ENCODE measurements around the gene MAPRE3. TPM values are rescaled to one million over a fixed set of nuclear protein-coding genes. Genes with fewer than 3 reads are reported as not detected.

MAPRE3 gene
- total RNA-seq, 5 donors from 2014 or later (not counting 1 experiment from before 2014, with no cell fraction given): 4.0 to 5.1 (median 4.7) TPM

GRCh38 chr2:26927221-26927620 lies 43.2 kb upstream of the MAPRE3 start:
- ATAC-seq (replicated peaks in 1 of 4) (no peak), DNase-seq (no peak)
- Histone ChIP-seq H3K27ac (ENCODE audit: low read length) (no peak overlapping the region), H3K27me3 (replicated peaks in 1 of 2; ENCODE audit: control insufficient read depth in 2 of 2, extremely low read depth in 1 of 2, insufficient read depth in 2 of 2, low read length in 1 of 2) (peaks cover 2 to 38% of the 10 kb centered on the region in 2 experiments), H3K9me3 (no peaks in the 10 kb centered on the region), H3K4me3 (ENCODE audit: control insufficient read depth in 1 of 2, extremely low read depth in 1 of 2, low read length in 1 of 2) (no peak overlapping the region), H3K36me3 (ENCODE audit: control insufficient read depth in 2 of 2, extremely low read depth in 1 of 2, insufficient read depth in 1 of 2, low read length in 1 of 2) (no peaks in the 10 kb centered on the region), H3K4me1 (ENCODE audit: control insufficient read depth in 1 of 2, extremely low read depth in 1 of 2, insufficient read depth in 2 of 2, low read length in 2 of 2) (peaks cover 0 to 4% of the 10 kb centered on the region in 2 experiments)
- POLR2A ChIA-PET: no interaction called here
- Mint-ChIP-seq H3K4me1 (peaks cover 7 to 10% (median 7%) of the 10 kb centered on the region in 3 donors), H3K27me3 (peaks cover 21 to 26% of the 10 kb centered on the region in 2 donors), H3K4me3 (no peak overlapping the region), H3K27ac (no peak overlapping the region), H3K36me3 (no peaks in the 10 kb centered on the region), H3K9me3 (no peaks in the 10 kb centered on the region)
- WGBS (ENCODE audit: insufficient coverage): 87% methylated on average over 8 of the region's 9 CpGs
- CTCF ChIA-PET: no interaction called here

- Histone ChIP-seq H3K27me3 (replicated peaks in 1 of 2; ENCODE audit: control insufficient read depth in 2 of 2, extremely low read depth in 1 of 2, insufficient read depth in 2 of 2, low read length in 1 of 2) (peaks cover 2 to 19% of the 10 kb centered on the region in 2 experiments), H3K9me3 (no peaks in the 10 kb centered on the region), H3K4me1 (ENCODE audit: control insufficient read depth in 1 of 2, extremely low read depth in 1 of 2, insufficient read depth in 2 of 2, low read length in 2 of 2) (no peaks in the 10 kb centered on the region), H3K27ac (ENCODE audit: low read length) (no peak overlapping the region), H3K4me3 (ENCODE audit: control insufficient read depth in 1 of 2, extremely low read depth in 1 of 2, low read length in 1 of 2) (no peak overlapping the region), H3K36me3 (ENCODE audit: control insufficient read depth in 2 of 2, extremely low read depth in 1 of 2, insufficient read depth in 1 of 2, low read length in 1 of 2) (no peaks in the 10 kb centered on the region)
- CTCF ChIA-PET: interaction anchor here in 1 of 2 donors (0.9 kb wide), 1 partner anchor 10 kb away, joined by 4 read pairs; no protein-coding TSS in a partner anchor
- Mint-ChIP-seq H3K27ac (no peak overlapping the region), H3K4me3 (no peak overlapping the region), H3K4me1 (no peaks in the 10 kb centered on the region), H3K9me3 (no peaks in the 10 kb centered on the region), H3K36me3 (no peaks in the 10 kb centered on the region), H3K27me3 (peaks cover 11 to 16% of the 10 kb centered on the region in 2 donors)
- POLR2A ChIA-PET: no interaction called here
- ATAC-seq (replicated peaks in 1 of 4): no peak
- no peak for DNase-seq
- WGBS (ENCODE audit: insufficient coverage): 82% methylated on average over 4 of the region's 11 CpGs
Observed at GRCh38 chr2:26932974-26933373, 37.5 kb upstream of the MAPRE3 start.

GRCh38 chr2:26933431-26934334 lies 36.8 kb upstream of the MAPRE3 start:
- DNase-seq (no peak), ATAC-seq (replicated peaks in 1 of 4) (no peak)
- H3K36me3 Mint-ChIP-seq: no peaks in the 10 kb centered on the region
- H3K4me3 Mint-ChIP-seq: no peak overlapping the region
- H3K4me1 ChIP-seq (ENCODE audit: control insufficient read depth in 1 of 2, extremely low read depth in 1 of 2, insufficient read depth in 2 of 2, low read length in 2 of 2): no peaks in the 10 kb centered on the region
- H3K4me3 ChIP-seq (ENCODE audit: control insufficient read depth in 1 of 2, extremely low read depth in 1 of 2, low read length in 1 of 2): no peak overlapping the region
- no peaks in the 10 kb centered on the region for H3K9me3 Mint-ChIP-seq
- H3K9me3 ChIP-seq: no peaks in the 10 kb centered on the region
- POLR2A ChIA-PET: no interaction called here
- 72% methylated on average over 14 of the region's 16 CpGs for WGBS (ENCODE audit: insufficient coverage)
- no peak overlapping the region for H3K27ac Mint-ChIP-seq
- no peak overlapping the region for H3K27ac ChIP-seq (ENCODE audit: low read length)
- H3K27me3 Mint-ChIP-seq: peaks cover 11 to 16% of the 10 kb centered on the region in 2 donors
- no peaks in the 10 kb centered on the region for H3K4me1 Mint-ChIP-seq
- CTCF ChIA-PET: interaction anchor here in 1 of 2 donors (0.9 kb wide), 1 partner anchor 11 kb away, joined by 4 read pairs; no protein-coding TSS in a partner anchor
- no peaks in the 10 kb centered on the region for H3K36me3 ChIP-seq (ENCODE audit: control insufficient read depth in 2 of 2, extremely low read depth in 1 of 2, insufficient read depth in 1 of 2, low read length in 1 of 2)
- peaks cover 2 to 21% of the 10 kb centered on the region in 2 experiments for H3K27me3 ChIP-seq (replicated peaks in 1 of 2; ENCODE audit: control insufficient read depth in 2 of 2, extremely low read depth in 1 of 2, insufficient read depth in 2 of 2, low read length in 1 of 2)

- no peaks in the 10 kb centered on the region for H3K36me3 ChIP-seq (ENCODE audit: control insufficient read depth in 2 of 2, extremely low read depth in 1 of 2, insufficient read depth in 1 of 2, low read length in 1 of 2)
- ChIA-PET POLR2A (no interaction called here), CTCF (no interaction called here)
- ATAC-seq (replicated peaks in 1 of 4) (no peak), DNase-seq (no peak)
- Mint-ChIP-seq H3K27ac (no peak overlapping the region), H3K9me3 (no peaks in the 10 kb centered on the region), H3K4me3 (no peak overlapping the region), H3K27me3 (peaks cover 11 to 15% of the 10 kb centered on the region in 2 donors), H3K4me1 (no peaks in the 10 kb centered on the region), H3K36me3 (no peaks in the 10 kb centered on the region)
- no peaks in the 10 kb centered on the region for H3K9me3 ChIP-seq
- no peak overlapping the region for H3K4me3 ChIP-seq (ENCODE audit: control insufficient read depth in 1 of 2, extremely low read depth in 1 of 2, low read length in 1 of 2)
- peaks cover 2 to 24% of the 10 kb centered on the region in 2 experiments for H3K27me3 ChIP-seq (replicated peaks in 1 of 2; ENCODE audit: control insufficient read depth in 2 of 2, extremely low read depth in 1 of 2, insufficient read depth in 2 of 2, low read length in 1 of 2)
- H3K27ac ChIP-seq (ENCODE audit: low read length): no peak overlapping the region
- no peaks in the 10 kb centered on the region for H3K4me1 ChIP-seq (ENCODE audit: control insufficient read depth in 1 of 2, extremely low read depth in 1 of 2, insufficient read depth in 2 of 2, low read length in 2 of 2)
- 76% methylated on average over 9 of the region's 10 CpGs for WGBS (ENCODE audit: insufficient coverage)
Observed at GRCh38 chr2:26934335-26934724, 36.1 kb upstream of the MAPRE3 start.

GRCh38 chr2:26934985-26935384 lies 35.5 kb upstream of the MAPRE3 start:
- Mint-ChIP-seq H3K36me3 (no peaks in the 10 kb centered on the region), H3K27me3 (peaks cover 11 to 12% of the 10 kb centered on the region in 2 donors), H3K9me3 (no peaks in the 10 kb centered on the region), H3K27ac (no peak overlapping the region), H3K4me1 (no peaks in the 10 kb centered on the region), H3K4me3 (no peak overlapping the region)
- H3K4me3 ChIP-seq (ENCODE audit: control insufficient read depth in 1 of 2, extremely low read depth in 1 of 2, low read length in 1 of 2): no peak overlapping the region
- no peaks in the 10 kb centered on the region for H3K36me3 ChIP-seq (ENCODE audit: control insufficient read depth in 2 of 2, extremely low read depth in 1 of 2, insufficient read depth in 1 of 2, low read length in 1 of 2)
- POLR2A ChIA-PET: no interaction called here
- H3K27me3 ChIP-seq (replicated peaks in 1 of 2; ENCODE audit: control insufficient read depth in 2 of 2, extremely low read depth in 1 of 2, insufficient read depth in 2 of 2, low read length in 1 of 2): peaks cover 2 to 24% of the 10 kb centered on the region in 2 experiments
- WGBS (ENCODE audit: insufficient coverage): 100% methylated on average over 1 of the region's 3 CpGs
- no peaks in the 10 kb centered on the region for H3K9me3 ChIP-seq
- H3K27ac ChIP-seq (ENCODE audit: low read length): no peak overlapping the region
- DNase-seq (no peak), ATAC-seq (replicated peaks in 1 of 4) (no peak)
- no peaks in the 10 kb centered on the region for H3K4me1 ChIP-seq (ENCODE audit: control insufficient read depth in 1 of 2, extremely low read depth in 1 of 2, insufficient read depth in 2 of 2, low read length in 2 of 2)
- CTCF ChIA-PET: interaction anchor here in 1 of 2 donors (0.6 kb wide), 1 partner anchor 18 kb away, joined by 3 read pairs; no protein-coding TSS in a partner anchor

GRCh38 chr2:26936855-26937254 lies 33.6 kb upstream of the MAPRE3 start:
- H3K9me3 Mint-ChIP-seq: no peaks in the 10 kb centered on the region
- ATAC-seq (replicated peaks in 1 of 4) (no peak), DNase-seq (no peak)
- Histone ChIP-seq H3K4me1 (ENCODE audit: control insufficient read depth in 1 of 2, extremely low read depth in 1 of 2, insufficient read depth in 2 of 2, low read length in 2 of 2) (no peaks in the 10 kb centered on the region), H3K9me3 (no peaks in the 10 kb centered on the region), H3K27me3 (replicated peaks in 1 of 2; ENCODE audit: control insufficient read depth in 2 of 2, extremely low read depth in 1 of 2, insufficient read depth in 2 of 2, low read length in 1 of 2) (peaks cover 2 to 21% of the 10 kb centered on the region in 2 experiments), H3K4me3 (ENCODE audit: control insufficient read depth in 1 of 2, extremely low read depth in 1 of 2, low read length in 1 of 2) (no peak overlapping the region), H3K27ac (ENCODE audit: low read length) (no peak overlapping the region), H3K36me3 (ENCODE audit: control insufficient read depth in 2 of 2, extremely low read depth in 1 of 2, insufficient read depth in 1 of 2, low read length in 1 of 2) (no peaks in the 10 kb centered on the region)
- no peaks in the 10 kb centered on the region for H3K4me1 Mint-ChIP-seq
- peaks cover 11% of the 10 kb centered on the region in 2 donors for H3K27me3 Mint-ChIP-seq
- no peaks in the 10 kb centered on the region for H3K36me3 Mint-ChIP-seq
- ChIA-PET POLR2A (interaction anchor here in 1 of 2 donors (0.6 to 0.7 kb wide), 3 partner anchors 18 to 732 kb away, joined by 3 read pairs; no protein-coding TSS in a partner anchor), CTCF (interaction anchor here in 1 of 2 donors (1.0 to 1.3 kb wide), 2 partner anchors 25 to 31 kb away, joined by 3 read pairs; no protein-coding TSS in a partner anchor)
- no peak overlapping the region for H3K27ac Mint-ChIP-seq
- no peak overlapping the region for H3K4me3 Mint-ChIP-seq
- no CpG with 5 or more reads among the region's 5 CpGs for WGBS (ENCODE audit: insufficient coverage)
